ENCODE data around the gene EGFL7.

Gene EGFL7

DNA sequence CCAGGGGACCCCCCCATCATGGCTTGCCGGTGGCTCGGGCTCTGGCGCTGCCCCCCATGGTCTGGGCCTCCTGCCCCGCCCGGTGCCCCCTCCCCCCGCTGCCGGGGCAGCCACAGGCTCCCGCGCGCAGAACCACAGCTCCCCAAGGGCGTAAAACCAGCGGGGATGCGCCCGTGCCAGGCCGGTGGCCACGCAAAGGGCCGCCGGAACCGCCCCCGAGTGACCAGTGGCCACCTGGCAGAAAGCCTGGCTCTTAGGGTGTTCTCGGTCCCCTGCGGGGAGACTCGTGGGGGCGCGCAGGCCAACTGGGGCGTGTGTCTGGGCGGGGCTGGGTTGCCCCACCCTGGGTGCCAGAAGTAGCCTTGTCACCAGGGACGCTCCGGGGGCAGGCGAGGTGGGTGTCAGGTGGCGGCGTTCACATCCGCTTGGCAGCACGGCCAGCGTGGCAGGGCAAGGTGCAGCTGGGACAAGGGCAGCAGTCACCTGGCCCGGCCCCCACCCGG, 25.1 kb downstream of the EGFL7 start:
- TF ChIP-seq, protein P1, sequence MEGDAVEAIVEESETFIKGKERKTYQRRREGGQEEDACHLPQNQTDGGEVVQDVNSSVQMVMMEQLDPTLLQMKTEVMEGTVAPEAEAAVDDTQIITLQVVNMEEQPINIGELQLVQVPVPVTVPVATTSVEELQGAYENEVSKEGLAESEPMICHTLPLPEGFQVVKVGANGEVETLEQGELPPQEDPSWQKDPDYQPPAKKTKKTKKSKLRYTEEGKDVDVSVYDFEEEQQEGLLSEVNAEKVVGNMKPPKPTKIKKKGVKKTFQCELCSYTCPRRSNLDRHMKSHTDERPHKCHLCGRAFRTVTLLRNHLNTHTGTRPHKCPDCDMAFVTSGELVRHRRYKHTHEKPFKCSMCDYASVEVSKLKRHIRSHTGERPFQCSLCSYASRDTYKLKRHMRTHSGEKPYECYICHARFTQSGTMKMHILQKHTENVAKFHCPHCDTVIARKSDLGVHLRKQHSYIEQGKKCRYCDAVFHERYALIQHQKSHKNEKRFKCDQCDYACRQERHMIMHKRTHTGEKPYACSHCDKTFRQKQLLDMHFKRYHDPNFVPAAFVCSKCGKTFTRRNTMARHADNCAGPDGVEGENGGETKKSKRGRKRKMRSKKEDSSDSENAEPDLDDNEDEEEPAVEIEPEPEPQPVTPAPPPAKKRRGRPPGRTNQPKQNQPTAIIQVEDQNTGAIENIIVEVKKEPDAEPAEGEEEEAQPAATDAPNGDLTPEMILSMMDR (IDR thresholded peaks at IDR 0.05), result no peak

DNA sequence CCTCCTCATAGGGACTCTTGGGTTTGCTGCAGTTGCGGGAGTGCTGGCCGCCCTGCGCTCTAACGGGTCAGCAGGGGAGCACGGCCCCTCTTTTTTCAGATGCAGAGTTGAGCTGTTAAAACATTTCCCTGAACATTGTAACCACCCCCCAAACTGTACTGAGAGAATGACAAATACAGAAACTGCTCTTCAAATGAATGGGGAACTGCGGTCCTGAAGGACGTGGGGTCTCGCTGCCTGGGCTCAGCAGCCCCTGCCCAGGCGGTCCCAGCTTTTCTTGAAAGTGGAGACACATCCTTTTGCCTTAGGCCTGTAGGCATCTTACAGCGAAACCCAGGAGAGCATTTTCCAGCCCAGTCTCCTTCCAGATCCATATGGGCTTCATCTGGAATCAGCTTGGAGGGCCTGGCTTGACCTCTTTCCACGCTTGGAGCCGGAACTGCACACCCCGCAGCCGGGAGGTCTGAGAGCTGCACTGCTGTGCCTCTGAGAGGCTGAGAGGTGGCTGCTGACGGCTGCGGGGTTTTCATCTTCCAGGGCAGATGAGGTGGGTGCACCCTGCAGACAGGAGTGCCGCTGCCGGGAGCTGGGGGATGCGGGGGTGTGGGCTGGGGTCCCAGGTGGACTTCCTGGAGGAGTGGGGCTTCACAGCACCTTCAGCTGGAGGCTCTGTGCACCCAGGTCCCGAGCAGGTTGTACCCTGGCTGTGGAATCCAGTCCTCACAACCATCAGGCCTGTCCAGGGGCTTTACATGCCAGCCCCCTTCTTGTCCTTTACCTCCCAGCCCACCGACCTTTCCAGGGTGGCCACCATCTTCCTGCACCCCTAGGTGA, 25.8 kb downstream of the EGFL7 start:
- TF ChIP-seq, protein P1 (IDR thresholded peaks at IDR 0.05), result no peak

DNA sequence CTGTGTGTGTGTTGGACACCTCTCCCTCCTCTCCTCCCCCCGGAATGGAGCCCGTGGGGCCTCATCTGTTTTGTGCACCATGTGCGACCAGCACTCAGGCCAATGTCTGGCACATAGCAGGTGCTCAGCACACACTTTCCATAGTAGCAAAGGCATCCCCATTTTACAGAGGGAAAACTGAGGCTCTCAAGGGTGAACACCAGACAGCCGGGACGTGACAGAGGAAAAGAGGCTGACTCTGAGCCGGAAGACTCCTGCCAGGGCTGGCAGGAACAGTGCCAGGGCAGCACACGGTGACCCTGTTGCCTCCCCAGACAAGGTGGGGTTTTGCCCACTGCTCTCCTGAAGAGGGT, 26.4 kb downstream of the EGFL7 start:
- TF ChIP-seq, protein P1 (IDR thresholded peaks at IDR 0.05), result no peak

DNA sequence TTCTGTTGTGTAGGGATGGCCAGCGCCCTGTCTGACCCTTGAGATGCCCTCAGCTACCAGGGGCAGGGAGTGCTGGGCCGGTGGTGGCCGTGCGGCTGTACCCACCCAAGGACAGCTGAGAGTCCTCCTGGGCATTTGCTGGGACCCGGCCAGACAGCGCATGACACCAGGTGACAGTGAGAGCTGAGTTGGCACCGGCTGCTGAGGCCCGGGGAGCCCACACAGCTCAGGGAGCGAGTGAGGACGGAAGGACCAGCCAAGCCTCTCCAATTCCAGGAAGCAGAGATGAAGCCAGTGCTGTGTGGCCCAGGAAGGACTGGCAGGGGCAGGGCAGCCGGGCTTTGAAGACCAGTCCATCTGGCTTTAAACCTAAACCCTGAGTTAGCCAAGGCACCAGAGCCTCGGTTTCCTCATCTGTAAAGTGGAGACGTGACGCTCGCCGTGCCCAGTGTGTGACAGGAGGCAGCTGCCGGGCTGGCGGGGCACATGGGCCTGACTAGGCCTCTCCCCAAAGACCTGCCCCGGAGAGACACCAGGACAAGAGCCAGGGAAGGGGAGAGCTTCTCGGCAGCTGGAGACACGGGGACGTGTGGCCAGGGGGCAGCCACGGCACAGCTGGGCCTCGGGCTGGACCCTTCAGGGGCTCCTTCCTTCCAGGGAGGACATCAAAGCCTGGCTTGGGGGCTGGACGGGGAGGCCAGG, 27.5 kb downstream of the EGFL7 start:
- TF ChIP-seq, protein P1 (IDR thresholded peaks at IDR 0.05), result no peak

DNA sequence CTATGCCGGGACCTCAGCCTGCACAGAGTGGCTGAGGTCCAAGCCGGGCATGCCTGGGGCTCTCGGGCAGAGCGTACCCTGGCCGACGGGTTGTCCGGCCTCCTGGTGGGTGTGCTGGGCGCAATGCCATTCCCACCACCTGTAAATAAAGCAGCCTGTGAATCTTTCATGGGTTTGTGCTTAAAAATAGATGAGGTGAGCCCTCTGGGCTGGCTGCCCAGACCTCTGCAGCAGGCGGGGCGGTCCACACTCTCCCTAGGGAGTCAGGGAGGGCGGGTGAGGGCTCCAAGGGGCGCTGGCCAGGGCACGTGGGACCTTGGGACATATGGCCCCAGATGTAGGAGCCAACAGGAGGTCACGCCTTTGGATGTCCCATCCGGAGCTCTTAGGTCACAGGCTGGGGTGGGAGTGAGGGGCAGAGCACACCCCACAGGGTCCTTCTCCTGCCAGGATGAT, 28.1 kb downstream of the EGFL7 start:
- TF ChIP-seq, protein P1 (IDR thresholded peaks at IDR 0.05), result no peak

DNA sequence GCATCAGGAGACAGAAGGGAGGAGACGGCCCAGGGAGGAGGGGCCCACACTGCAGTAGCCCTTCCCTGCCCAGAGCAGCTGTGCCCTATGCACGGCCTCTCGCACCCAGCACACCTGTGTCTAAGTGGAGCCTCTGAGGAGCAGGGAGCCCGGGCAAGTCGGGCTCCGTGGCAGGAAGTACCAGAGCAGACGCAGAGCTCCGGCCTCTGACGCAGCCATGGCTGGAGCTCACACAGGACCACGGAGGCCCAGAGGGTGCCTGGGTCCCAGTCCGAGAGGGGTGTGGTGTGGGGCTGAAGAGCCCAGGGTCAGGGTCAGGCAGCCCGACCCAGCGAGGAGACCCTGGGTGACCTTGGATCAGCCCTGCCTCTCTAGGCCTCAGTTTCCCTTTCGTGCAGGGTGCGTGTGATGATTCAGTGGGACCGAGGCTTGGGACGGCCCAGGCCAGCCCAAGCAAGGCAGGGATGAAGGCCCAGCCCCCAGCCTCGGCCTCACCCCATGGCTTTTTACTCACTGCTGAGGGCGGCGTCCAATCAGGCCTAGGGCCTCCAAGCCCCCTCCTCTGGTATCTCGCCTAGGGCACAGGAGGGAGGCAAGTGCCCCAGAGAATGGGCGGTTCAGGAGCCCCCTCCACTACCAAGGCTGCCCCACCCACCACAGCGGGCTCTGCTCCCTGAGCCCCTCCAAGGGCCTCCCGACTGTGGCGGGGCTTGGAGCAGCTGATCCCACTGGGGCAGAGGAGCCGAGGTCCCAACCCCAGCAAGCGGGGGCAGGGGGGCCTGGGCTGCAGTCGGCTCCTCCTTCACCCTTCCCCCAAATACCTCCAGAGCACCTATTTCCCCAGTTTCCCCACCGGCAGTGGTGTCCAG, 28.8 kb downstream of the EGFL7 start:
- TF ChIP-seq, protein P1 (IDR thresholded peaks at IDR 0.05), result no peak
